Epithelial cell of esophagus (primary cell): ENCODE measurements around the gene IL31RA.

Experiments
- DNase-seq: peaks from one replicate; pipeline ENCODE4 v3.0.0; 2010; ENCODE audit warnings: low read depth
- H3K4me3 ChIP-seq: 2 replicates; pipeline ENCODE4 v1.5.1; 2011; ENCODE audit warnings: mild to moderate bottlenecking, low read length, control low read depth
- CTCF ChIP-seq: IDR thresholded peaks from 2 replicates; pipeline ENCODE4 v1.5.1; 2011; ENCODE audit warnings: low read depth, mild to moderate bottlenecking, low read length, control low read depth, inconsistent platforms; ENCODE audit not compliant: insufficient read depth; ENCODE audit errors: missing control alignments

The IL31RA gene

GRCh38 chr5:55923177-55923771 is 72.1 kb downstream of the IL31RA start:
- DNase-seq, result no peak
- TF ChIP-seq CTCF, result no peak
- H3K4me3 ChIP-seq, result no peak overlapping the region

- no peak overlapping the region for H3K4me3 ChIP-seq
- TF ChIP-seq CTCF, result no peak
Observed at GRCh38 chr5:55923865-55924500, 72.8 kb downstream of the IL31RA start.

GRCh38 chr5:55924744-55925143 is 73.6 kb downstream of the IL31RA start:
- DNase-seq, result no peak
- no peak overlapping the region for H3K4me3 ChIP-seq
- TF ChIP-seq CTCF, result no peak

More at GRCh38 chr5:55923865-55924500, 72.8 kb downstream of the IL31RA start:
- no peak for DNase-seq

GRCh38 chr5:55925181-55925580 is 74.0 kb downstream of the IL31RA start:
- no peak overlapping the region for H3K4me3 ChIP-seq
- DNase-seq, result no peak
- TF ChIP-seq CTCF, result no peak

- DNase-seq, result no peak
- no peak for TF ChIP-seq CTCF
- H3K4me3 ChIP-seq, result no peak overlapping the region
Observed at GRCh38 chr5:55925712-55926111, 74.6 kb downstream of the IL31RA start.

GRCh38 chr5:55926476-55926875 is 75.3 kb downstream of the IL31RA start:
- no peak for DNase-seq
- H3K4me3 ChIP-seq, result no peak overlapping the region
- no peak for TF ChIP-seq CTCF
